T-helper 2 cell treated with Interferon-gamma antibody and Interleukin-4, amounts not matched to agents 5 μg/mL and 100 μg/mL, for 36 hours (primary cell): ENCODE data around the gene KLK5.
"Not testable (repeated sequence)": the region's sequence is repeated elsewhere in the genome, so short reads cannot be mapped to it uniquely, and the experiment has no call there.

Experiments
- DNase-seq: peaks from one replicate; pipeline ENCODE4 v3.0.0; 2021; ENCODE audit warnings: low spot score
- H3K27ac Mint-ChIP-seq: one replicate; pipeline ENCODE4 v1.8.0; 2021; ENCODE audit warnings: mild to moderate bottlenecking, mixed read lengths
- H3K27me3 Mint-ChIP-seq: one replicate; pipeline ENCODE4 v1.8.0; 2021; ENCODE audit warnings: low read depth, mixed read lengths
- H3K36me3 Mint-ChIP-seq: one replicate; pipeline ENCODE4 v1.8.0; 2021; ENCODE audit warnings: low read depth, mixed read lengths
- H3K4me1 Mint-ChIP-seq: one replicate; pipeline ENCODE4 v1.8.0; 2021; ENCODE audit warnings: low read depth, mixed read lengths
- H3K4me3 Mint-ChIP-seq: one replicate; pipeline ENCODE4 v1.8.0; 2022; ENCODE audit warnings: mild to moderate bottlenecking, moderate library complexity, mixed read lengths
- H3K9me3 Mint-ChIP-seq: one replicate; pipeline ENCODE4 v1.8.0; 2021; ENCODE audit warnings: mixed read lengths

The KLK5 gene, protein sequence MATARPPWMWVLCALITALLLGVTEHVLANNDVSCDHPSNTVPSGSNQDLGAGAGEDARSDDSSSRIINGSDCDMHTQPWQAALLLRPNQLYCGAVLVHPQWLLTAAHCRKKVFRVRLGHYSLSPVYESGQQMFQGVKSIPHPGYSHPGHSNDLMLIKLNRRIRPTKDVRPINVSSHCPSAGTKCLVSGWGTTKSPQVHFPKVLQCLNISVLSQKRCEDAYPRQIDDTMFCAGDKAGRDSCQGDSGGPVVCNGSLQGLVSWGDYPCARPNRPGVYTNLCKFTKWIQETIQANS

DNA sequence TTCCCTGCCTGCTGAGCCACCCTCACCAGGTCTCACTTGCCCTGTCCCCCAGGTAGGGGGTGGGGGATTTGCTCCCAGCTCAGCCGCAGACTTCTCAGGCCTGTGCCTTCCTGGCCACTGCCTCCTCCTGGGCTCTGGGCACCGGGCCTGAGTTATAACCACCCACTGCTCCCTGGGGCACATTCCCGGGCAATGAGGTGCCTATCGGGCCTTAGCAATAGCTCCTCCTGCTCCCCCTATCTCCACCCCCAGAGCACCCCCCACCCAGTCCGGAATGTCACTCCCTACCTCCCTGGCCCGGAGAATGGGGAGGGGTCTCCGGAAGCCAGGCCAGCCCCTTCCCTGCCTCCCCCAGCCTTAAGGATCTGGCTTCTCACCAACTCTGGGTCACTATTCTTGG, at the start of gene KLK5:
Gene KLK5 (minus strand): TSS at position 129 of the 400 bp plus-strand sequence. CDS start 381 bp downstream, outside the sequence.
- Mint-ChIP-seq H3K4me1 (no peaks in the 10 kb centered on the region), H3K27me3 (peaks cover 5% of the 10 kb centered on the region), H3K36me3 (no peaks in the 10 kb centered on the region), H3K27ac (no peak within 1 kb of the TSS), H3K9me3 (no peaks in the 10 kb centered on the region), H3K4me3 (no peak within 1 kb of the TSS)
- DNase-seq: no peak

DNA sequence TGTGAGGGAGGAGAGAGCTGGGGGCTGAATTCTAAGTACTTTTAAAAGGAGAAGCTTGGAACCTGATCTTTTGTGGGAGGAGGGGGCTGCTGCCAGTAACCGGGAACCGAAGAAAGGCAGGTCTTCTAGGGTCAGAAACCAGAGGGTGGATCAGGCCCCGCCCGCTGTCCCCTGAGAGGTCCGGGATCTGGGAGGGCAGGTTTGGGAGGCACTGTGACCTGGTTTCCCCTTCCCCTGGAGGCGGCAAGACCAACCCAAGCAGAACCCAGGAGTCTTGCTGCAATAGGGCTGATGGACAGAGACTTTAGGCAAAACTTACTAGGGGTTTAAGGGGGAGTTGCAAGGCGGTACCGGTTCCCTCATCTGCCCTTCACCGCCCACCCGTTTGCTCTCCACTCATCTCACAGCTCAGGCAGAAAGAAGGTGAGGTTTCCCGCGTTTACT, 49.3 kb upstream of the KLK5 start:
- H3K4me1 Mint-ChIP-seq: no peaks in the 10 kb centered on the region
- H3K4me3 Mint-ChIP-seq: no peak overlapping the region
- no peak for DNase-seq
- no peaks in the 10 kb centered on the region for H3K27me3 Mint-ChIP-seq
- H3K9me3 Mint-ChIP-seq: no peaks in the 10 kb centered on the region
- H3K27ac Mint-ChIP-seq: no peak overlapping the region
- H3K36me3 Mint-ChIP-seq: no peaks in the 10 kb centered on the region

DNA sequence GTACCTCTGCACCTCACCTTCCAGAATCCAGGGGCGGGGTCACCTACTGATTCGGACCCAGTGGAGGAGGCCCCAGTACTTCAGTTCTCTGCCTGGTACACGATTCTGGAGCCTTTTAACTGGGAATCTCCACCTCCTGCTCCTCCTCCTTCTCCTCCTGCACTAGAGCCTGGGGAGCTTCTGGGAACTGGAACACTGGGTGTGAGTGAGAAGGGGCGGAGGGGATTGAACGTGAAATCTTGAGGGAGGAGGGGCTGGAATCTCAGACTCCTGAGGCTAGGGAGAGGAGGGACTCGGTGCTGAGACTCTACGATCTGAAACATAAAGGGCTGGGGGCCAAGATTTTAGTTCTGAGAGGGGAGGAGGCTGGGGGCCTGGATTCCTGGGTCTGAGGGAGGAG, 48.7 kb upstream of the KLK5 start, which contains the start of gene KLK8:
Gene KLK8 (minus strand): TSS at position 90 of the 400 bp plus-strand sequence. CDS start 437 bp downstream, outside the sequence.
- no peaks in the 10 kb centered on the region for H3K27me3 Mint-ChIP-seq
- no peak within 1 kb of the TSS for H3K4me3 Mint-ChIP-seq
- H3K27ac Mint-ChIP-seq: no peak within 1 kb of the TSS
- H3K36me3 Mint-ChIP-seq: no peaks in the 10 kb centered on the region
- DNase-seq: no peak
- no peaks in the 10 kb centered on the region for H3K9me3 Mint-ChIP-seq
- H3K4me1 Mint-ChIP-seq: no peaks in the 10 kb centered on the region

DNA sequence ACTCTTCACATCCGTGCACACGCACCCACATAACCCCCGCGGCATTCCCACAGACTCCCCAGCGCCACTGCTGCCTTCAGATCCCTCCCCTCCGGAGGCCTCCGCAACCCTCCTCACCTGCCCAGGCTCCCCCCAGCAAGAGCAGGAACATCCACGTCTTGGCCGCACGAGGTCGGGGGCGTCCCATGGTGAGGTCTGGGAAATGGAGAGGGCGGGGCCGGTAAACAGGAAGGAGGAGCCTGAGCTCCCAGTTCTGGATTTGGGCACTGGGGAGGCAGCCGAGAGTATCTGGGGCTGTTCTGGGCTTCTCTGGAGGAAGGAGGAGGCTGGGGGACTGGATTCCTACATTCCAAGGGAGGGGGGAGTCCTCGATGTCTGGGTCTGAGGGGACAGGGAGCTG, 48.1 kb upstream of the KLK5 start:
- no peaks in the 10 kb centered on the region for H3K4me1 Mint-ChIP-seq
- DNase-seq: no peak
- H3K27ac Mint-ChIP-seq: no peak overlapping the region
- H3K36me3 Mint-ChIP-seq: no peaks in the 10 kb centered on the region
- no peak overlapping the region for H3K4me3 Mint-ChIP-seq
- H3K9me3 Mint-ChIP-seq: no peaks in the 10 kb centered on the region
- no peaks in the 10 kb centered on the region for H3K27me3 Mint-ChIP-seq

DNA sequence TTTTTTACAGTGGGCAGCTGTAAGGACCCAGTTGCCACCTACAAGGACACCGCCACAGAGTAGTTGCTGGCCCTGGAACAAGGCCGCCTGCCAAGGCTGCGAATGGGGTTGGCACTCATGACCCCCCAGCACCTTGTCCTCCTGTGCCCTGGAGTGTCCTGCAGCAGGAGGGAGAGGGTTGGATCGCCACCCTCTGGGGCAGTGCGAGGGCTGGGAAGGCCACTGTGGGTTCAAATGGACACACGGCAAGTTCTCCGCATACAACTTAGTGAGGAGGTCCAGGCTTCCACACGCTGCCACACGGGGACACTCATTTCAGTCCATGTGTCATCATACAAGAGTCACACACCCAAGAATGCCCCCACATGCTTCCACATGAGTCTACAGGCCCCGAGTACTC, 47.6 kb upstream of the KLK5 start:
- Mint-ChIP-seq H3K27me3 (no peaks in the 10 kb centered on the region), H3K4me3 (no peak overlapping the region), H3K9me3 (no peaks in the 10 kb centered on the region), H3K4me1 (no peaks in the 10 kb centered on the region), H3K36me3 (no peaks in the 10 kb centered on the region), H3K27ac (no peak overlapping the region)
- no peak for DNase-seq

DNA sequence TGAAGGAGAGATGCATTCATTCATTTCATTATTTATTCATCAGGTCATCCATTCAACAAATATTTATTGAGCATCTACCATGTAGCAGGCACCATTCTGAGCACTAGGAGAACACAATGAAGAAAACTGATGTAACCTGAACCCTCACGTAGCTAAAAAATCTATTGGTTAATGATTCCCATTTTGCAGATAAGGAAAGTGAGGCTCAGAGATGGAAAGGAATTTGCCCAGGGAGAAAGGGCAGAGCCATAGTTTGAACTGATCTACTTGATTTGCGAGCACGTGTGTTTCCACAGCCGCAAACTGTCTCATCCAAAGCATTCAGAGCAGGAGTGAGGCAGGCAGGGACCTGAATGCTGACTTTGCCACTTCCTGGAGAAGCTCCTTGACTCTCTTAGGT, 45.8 kb upstream of the KLK5 start:
- H3K4me1 Mint-ChIP-seq: no peaks in the 10 kb centered on the region
- no peaks in the 10 kb centered on the region for H3K27me3 Mint-ChIP-seq
- no peaks in the 10 kb centered on the region for H3K36me3 Mint-ChIP-seq
- DNase-seq: no peak
- H3K9me3 Mint-ChIP-seq: no peaks in the 10 kb centered on the region
- no peak overlapping the region for H3K27ac Mint-ChIP-seq
- no peak overlapping the region for H3K4me3 Mint-ChIP-seq

DNA sequence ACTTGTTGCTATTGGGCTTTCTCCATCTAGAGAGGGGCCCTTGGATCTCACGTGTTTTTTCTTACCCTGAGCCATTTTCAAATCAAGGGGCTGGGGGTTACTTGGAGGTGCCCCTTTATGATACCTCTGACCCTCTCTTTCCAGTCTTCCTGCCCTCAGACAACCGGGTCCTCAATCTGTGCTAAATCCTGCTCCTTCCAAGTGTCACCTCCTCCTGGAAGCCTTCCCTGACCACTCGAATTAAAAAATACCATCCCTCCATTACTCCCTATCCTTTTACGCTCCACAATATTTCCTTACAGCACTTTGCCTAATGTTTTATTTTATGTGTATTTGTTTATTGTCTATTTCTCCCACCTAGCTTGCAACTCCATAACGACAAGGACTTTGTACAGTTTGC, 45.2 kb upstream of the KLK5 start:
- Mint-ChIP-seq H3K27ac (no peak overlapping the region), H3K4me1 (no peaks in the 10 kb centered on the region), H3K4me3 (no peak overlapping the region), H3K36me3 (no peaks in the 10 kb centered on the region), H3K27me3 (no peaks in the 10 kb centered on the region), H3K9me3 (no peaks in the 10 kb centered on the region)
- no peak for DNase-seq

DNA sequence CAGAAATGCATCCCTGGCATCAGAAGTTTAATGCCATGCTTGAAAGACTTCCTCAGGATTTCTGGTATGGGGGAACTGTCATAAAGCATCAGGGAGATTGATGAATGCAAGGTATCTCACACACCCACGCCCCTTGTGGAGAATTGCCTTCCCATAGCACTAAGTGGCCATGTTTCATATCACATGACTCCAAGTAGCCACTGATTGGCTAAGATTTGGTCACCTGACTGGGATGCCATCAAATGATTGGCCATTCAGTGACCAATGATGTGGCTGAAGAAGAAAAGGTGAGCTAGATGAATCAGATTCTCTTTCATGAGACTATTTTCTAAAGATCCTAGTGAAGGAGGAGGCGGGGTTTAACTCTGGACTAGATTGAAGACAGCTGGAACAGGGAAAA, 41.3 kb upstream of the KLK5 start:
- Mint-ChIP-seq H3K27me3 (peaks cover 5% of the 10 kb centered on the region), H3K9me3 (no peaks in the 10 kb centered on the region), H3K36me3 (no peaks in the 10 kb centered on the region)

DNA sequence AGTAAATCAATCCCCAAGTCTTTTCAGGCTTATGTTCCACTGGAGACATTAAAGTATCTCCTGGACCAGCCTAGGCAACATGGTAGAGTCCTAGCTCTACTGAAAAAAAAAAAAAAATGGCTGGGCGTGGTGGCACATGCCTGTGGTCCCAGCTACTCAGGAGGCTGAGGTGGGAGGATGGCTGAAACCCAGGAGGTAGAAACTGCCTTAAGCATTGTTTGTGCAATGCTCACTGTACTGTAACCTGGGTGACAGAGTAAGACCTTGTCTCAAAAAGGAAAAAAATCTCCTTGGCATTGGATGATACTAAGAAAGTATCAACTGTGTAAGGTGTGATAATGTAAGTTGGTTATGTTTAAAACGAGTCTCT, 39.8 kb upstream of the KLK5 start:
- Mint-ChIP-seq H3K36me3 (no peaks in the 10 kb centered on the region), H3K4me1 (no peaks in the 10 kb centered on the region), H3K4me3 (no peak overlapping the region), H3K27ac (no peak overlapping the region), H3K27me3 (peaks cover 8% of the 10 kb centered on the region), H3K9me3 (no peaks in the 10 kb centered on the region)
- DNase-seq: no peak

More for the DNA sequence above, 41.3 kb upstream of the KLK5 start:
- H3K27ac Mint-ChIP-seq: no peak overlapping the region
- H3K4me3 Mint-ChIP-seq: no peak overlapping the region
- no peaks in the 10 kb centered on the region for H3K4me1 Mint-ChIP-seq
- no peak for DNase-seq

DNA sequence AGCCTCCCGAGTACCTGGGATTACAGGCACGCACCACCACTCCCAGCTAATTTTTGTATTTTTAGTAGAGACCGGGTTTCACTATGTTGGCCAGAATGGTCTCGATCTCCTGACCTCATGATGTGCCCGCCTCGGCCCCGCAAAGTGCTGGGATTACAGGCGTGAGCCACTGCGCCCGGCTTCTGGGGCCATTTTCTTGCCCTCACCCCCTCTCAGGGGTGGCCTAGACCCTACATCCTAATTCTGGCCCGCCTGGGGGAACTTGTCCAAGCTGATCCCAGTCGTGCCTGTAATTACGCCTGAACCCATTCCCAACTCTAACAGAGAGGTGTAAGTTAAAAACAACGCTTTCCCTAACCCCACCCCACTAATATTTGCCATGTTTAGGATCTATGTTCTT, 31.6 kb upstream of the KLK5 start:
- H3K4me3 Mint-ChIP-seq: not testable (repeated sequence)

DNA sequence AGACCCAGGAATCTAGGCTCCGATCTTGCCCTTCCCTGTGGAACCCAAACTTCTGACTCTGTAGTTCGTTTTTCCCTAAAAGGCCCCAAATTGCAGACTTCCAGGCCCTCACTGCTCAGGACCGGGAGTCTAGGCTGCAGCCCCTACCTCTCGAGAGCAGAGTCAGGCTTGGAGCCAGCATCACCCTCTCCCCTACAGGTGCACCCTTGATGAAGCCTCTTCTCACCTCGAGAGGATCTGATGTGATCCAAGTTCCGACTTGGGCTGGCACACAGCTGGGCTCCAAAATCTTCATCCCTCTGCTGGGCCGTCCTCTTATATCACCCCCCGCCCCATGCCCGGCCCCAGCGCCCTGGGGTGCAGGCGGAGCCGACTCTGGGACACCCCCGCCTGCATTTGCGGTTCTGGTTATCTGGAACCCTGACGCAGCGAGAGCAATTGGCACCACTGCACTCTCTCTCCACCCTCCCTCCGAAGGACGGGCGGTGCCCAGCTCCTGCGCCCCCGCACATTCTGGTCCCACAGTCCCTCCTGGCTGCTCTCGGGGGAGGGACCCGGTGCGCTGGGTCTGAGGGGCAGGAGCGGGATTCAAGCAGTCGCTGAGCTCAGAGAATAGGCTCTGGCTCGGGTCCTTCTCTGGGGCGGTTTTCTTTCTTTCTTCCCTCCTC, 30.9 kb upstream of the KLK5 start, which contains the start of gene KLK7:
Gene KLK7 (minus strand): TSS at position 293 of the 668 bp plus-strand sequence. CDS start 1,518 bp downstream, outside the sequence.
- no peaks in the 10 kb centered on the region for H3K36me3 Mint-ChIP-seq
- no peak for DNase-seq
- H3K4me1 Mint-ChIP-seq: no peaks in the 10 kb centered on the region
- H3K4me3 Mint-ChIP-seq: no peak within 1 kb of the TSS
- H3K27ac Mint-ChIP-seq: no peak within 1 kb of the TSS
- H3K27me3 Mint-ChIP-seq: peaks cover 13% of the 10 kb centered on the region
- no peaks in the 10 kb centered on the region for H3K9me3 Mint-ChIP-seq

More for the DNA sequence above, 31.6 kb upstream of the KLK5 start:
- not testable (repeated sequence) for H3K9me3 Mint-ChIP-seq, H3K27ac Mint-ChIP-seq, DNase-seq, H3K4me1 Mint-ChIP-seq, H3K36me3 Mint-ChIP-seq
- peaks cover 12% of the 10 kb centered on the region for H3K27me3 Mint-ChIP-seq

DNA sequence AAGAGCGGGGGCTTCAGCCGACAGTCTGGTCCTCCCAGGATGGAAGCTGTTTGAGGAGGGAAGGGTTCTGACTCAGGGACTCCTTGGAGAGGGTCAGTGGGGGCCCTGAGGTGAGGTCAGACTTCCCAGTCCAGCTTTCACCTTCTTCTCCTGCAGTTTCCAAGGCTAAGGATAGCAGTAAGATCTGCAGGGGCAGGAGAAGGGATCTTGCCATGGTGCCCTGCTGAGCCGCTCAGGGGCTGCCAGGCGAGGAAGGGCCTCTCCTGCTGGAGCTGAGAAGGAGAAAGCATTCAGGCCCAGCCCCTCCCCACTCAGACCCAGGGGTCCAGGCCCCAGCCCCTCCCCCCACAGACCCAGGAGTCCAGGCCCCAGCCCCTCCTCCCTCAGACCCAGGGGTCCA, 29.3 kb upstream of the KLK5 start:
- Mint-ChIP-seq H3K4me3 (no peak overlapping the region), H3K27ac (no peak overlapping the region), H3K27me3 (peaks cover 13% of the 10 kb centered on the region), H3K9me3 (no peaks in the 10 kb centered on the region), H3K36me3 (no peaks in the 10 kb centered on the region), H3K4me1 (no peaks in the 10 kb centered on the region)
- no peak for DNase-seq

DNA sequence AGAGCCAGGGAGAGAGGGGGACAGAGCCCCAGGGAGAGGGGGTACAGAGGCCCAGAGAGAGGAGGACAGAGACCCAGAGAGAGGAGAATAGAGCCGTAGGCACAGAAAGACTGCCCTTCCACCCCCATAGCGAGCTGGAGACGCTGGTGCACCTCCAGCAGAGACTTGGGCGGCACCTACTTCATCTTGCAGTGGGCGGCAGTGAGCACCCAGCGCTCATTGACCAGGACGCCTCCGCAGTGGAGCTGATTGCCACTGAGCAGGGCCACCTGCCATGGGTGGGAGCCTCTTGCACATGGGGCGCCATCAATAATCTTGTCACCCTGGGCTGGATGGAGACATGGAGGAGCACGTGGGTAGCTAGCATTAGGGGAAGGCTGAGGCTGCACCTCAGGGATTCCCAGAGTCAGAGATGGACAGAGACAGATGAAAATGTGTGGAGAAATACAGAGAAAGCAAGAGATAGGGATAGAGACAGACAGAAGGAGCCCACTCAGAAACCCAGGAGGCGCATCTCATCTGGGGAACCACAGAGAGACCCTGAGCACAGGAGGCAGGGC, 28.8 kb upstream of the KLK5 start:
- Mint-ChIP-seq H3K4me3 (no peak overlapping the region), H3K9me3 (no peaks in the 10 kb centered on the region), H3K27ac (no peak overlapping the region), H3K4me1 (no peaks in the 10 kb centered on the region), H3K27me3 (peaks cover 12% of the 10 kb centered on the region), H3K36me3 (no peaks in the 10 kb centered on the region)
- DNase-seq: no peak

DNA sequence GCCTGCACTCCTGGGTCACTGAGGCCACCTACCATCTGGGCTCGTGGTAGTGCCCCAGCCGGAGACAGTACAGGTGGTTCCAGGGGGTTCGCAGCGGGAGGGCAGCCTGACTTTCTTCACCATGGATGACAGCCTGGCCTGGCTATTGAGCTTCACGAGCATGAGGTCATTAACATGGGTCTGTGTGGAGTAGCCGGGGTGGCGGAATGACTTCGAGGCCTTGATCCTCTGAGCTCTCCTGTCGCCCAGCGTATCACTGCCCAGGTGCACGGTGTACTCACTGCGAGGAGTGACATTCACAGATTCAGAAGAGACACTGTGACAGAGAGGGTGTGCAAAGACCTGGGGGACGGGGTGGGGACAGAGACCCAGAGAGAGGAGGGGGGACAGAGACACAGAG, 27.4 kb upstream of the KLK5 start:
- peaks cover 11% of the 10 kb centered on the region for H3K27me3 Mint-ChIP-seq

More for the DNA sequence above, 27.4 kb upstream of the KLK5 start:
- H3K27ac Mint-ChIP-seq: no peak overlapping the region
- H3K36me3 Mint-ChIP-seq: no peaks in the 10 kb centered on the region
- no peaks in the 10 kb centered on the region for H3K9me3 Mint-ChIP-seq
- H3K4me1 Mint-ChIP-seq: no peaks in the 10 kb centered on the region
- H3K4me3 Mint-ChIP-seq: no peak overlapping the region
- no peak for DNase-seq
